Renal cortical epithelial cell (primary cell): Measurements from ENCODE around the gene CDC42SE2. TPM values are rescaled to one million over a fixed set of nuclear protein-coding genes. Genes with fewer than 3 reads are reported as not detected.
A peak's percentile ranks its signal among the peaks of the same experiment; 100 is the strongest.

ENCODE experiments used
- DNase-seq: peaks from one replicate; pipeline ENCODE4 v3.0.0-alpha.2; 2011; ENCODE audit warnings: low read depth
- total RNA-seq: library from RNA; depleted of rRNA; stranded (reverse); fragments of >200 nt; gene quantifications from 2 replicates; pipeline ENCODE4 v1.2.3, GENCODE V29; 2014

CDC42SE2 gene, protein sequence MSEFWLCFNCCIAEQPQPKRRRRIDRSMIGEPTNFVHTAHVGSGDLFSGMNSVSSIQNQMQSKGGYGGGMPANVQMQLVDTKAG
- total RNA-seq: 77.3 and 79.4 TPM in 2 replicates

DNA sequence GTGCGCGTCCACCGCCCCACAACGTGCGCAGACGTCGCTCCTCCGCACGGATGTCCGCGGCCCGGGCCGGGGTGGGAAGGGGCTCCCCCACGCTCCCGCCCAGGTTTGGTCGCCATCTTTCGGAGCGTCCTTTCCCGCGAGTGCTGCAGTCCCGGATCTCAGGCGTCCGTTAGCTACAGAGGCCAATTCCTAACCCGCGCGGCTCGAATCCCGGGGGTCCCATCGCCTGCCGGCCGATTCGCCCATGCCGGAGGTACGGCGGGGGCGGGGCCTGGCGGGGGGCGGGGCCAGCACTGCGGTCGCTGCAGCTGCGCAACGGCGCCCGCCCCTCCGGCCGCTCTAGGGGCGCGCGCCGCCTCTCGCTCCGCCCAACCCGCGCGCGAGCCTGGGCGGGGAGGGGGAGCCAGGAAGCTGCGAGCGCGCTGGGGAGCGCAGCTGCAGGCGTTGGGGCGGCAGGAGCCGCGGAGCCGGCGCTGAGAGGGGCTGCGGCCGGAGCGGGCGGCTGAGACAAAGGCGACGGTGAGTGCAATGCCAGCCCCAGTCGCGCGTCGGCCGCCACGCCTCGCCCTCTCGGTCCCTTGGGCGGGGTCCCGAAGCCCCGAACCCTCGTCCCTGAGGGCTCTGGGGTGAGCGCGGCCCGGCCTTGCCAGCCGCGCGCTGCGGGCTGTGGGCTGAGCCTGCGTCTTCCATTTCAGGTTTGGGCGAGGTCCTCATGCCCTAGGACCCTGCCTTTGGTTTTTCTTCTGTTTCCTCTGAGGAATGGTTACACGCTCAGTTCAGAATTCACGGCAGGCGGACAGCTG, at the start of gene CDC42SE2:
Gene CDC42SE2, plus strand, starts transcription at position 406 of the 803 bp plus-strand sequence. CDS start 95,441 bp downstream, outside the sequence.
- peak; percentile 40 for DNase-seq

DNA sequence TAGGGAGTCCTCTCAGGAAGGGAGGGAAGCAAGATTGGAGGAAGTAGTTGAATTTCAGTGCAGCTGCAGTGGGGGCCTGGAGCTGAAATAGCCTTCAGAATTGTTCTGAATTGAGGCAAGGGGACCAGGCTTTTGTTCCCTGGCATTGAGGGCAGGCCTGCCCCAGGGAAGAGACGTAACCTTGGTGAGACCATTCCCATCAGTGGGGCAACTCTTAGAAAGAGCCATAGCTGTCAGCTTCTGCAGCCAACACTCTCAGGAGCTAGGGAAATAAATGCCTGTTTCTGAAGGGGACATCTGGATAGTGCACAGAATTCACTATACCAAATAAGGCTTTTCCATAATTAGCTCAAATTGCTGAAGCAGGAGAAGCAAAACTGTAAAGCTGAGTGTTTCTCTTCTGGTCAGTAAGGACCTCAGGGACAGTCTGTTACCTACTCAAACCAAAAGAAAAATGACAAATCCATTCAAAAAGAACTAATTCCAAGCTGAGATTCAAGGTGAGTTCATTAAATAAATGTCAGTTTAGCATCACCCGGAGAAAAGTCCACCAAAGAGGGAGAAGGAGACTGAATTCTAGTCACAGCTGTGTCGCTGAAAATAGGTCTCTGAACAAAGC, 49.1 kb upstream of the CDC42SE2 start:
- no peak for DNase-seq

DNA sequence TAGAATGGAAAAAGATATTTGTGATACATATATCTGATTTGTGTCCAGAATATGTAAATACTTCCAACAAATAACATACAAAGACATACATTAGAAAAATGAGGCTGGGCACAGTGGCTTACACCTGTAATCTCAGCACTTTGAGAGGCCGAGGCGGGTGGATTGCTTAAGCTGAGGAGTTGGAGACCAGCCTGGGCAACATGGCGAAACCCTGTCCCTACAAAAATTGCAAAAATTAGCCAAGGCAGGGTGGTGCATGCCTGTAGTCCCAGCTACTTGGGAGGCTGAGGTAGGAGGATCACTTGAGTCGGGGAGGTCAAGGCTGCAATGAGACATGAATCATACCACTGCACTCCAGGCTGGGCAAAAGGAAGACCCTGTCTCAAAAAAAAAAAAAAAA, 46.1 kb upstream of the CDC42SE2 start:
- DNase-seq: no peak

DNA sequence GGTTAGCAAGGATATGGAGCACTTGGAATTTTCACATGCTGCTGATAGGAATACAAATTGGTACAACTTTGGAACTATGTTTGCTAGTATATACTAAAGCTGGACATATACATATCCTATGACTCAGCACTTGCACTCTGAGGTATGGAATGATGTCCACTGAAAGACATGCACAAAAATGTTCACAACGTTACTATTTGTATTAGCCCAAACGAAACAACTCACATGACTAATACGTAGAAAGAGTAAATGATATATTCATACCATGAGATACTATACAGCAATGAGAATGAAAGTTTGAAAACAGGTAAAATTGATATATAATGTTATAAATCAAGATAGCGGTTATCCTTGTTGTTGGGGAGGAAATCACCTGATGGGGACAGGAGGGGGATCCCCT, 45.5 kb upstream of the CDC42SE2 start:
- DNase-seq: no peak

DNA sequence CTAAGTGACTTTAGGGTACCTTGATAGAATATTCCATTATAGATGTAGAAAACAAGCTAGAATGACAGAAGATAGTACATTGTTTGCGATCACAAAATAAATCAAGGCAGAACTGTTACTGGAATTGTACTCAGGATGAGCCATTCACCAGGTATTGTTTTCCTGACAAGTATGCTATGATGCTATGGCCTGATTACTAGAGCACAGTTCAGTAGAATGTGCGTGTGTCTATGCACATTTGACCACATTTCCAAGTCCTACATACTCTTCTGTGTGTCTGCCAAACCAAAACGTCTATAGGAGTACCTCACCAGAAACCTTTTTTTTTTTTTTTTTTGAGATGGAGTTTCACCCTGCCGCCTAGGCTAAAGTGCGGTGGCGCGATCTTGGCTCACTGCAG, 43.3 kb upstream of the CDC42SE2 start:
- no peak for DNase-seq

DNA sequence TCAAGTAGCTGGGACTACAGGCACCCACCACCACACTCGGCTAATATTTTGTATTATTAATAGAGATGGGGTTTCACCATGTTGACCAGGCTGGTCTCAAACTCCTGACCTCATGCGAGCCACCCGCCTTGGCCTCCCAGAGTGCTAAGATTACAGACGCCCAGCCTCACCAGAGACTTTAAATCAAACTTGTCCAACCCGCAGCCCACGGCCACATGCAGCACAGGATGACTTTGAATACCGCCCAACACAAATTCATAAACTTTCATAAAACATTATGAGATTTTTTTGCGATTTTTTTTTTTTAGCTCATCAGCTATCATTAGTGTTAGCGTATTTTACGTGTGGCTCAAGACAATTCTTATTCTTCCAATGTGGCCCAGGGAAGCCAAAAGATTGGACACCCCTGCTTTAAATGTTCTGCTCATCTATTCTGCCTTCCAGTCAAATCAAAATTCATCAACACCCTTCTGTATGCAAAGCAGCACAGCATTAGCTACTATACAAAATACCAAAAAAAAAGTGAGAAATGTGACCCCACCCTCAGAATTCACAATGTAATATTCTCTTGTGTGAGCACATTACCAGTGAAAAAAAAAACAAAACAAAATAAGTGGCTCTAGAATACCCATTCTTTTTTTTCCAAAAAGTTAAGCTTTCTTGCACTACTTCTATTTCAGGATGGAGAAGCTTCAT, 42.7 kb upstream of the CDC42SE2 start:
- no peak for DNase-seq

DNA sequence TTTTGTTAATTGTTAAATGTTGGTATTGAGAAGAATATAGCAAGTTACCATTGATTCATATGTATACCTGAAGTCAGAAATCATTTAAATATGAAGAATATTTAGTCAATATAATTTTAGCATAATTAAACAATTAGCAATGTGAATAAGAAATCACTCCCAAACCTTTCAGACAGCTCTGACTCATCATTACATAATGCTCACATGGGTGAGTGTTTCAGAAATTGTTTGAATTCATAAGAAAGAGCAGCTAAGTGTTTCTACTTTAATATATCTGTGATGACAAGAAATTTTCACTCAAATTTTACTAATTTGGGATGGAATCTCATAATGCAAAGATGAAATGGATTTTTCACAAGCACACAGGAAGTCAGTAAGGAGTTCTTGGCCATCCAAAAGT, 42.0 kb upstream of the CDC42SE2 start:
- DNase-seq: peak; percentile 33

DNA sequence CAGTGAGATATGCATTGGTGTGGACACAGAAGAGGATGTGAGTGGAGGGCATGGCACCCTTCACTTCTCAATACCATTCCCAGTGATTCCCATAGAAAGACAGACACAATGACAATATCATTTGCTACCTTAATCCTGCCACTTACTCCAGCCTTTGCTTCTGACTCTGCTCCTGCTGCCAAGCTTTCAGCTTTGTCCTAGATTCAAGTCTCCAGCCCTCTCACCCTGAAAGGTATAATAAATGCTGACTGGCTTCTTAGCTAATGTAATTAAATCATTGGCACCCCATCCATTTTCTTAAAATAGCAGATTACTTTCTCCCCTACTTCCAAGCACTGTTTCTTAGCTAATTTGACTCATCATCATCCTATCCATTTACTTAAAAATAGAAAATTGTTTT, 41.1 kb upstream of the CDC42SE2 start:
- no peak for DNase-seq

DNA sequence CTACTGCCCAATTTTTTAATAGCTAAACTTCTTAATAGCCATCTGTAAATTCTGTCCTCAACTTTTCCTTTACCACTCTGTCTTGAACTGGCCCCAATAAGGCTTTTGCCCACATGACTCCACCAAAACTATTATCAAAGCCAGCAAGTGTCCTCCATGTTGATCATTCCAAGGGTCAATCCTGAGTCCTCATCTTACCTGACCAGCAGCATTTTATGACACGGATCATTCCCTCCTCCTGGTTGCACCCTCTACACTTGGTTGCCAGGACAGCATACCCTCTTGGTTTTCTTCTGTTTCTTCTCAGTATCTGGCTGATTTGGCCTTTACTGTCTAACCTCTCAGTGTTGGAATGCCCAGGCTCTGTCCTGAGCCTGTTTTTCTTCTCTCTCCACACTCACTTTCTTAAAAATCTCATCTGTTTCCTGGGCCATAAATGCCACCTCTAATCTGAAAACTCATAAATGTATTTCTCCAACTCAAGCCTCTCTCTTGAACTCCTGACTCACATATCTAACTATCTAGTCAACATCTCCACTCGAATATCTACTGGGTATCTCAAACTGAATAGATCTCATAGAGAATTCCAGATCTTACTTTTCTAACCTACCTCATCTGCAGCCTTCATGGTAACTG, 40.0 kb upstream of the CDC42SE2 start:
- DNase-seq: no peak

DNA sequence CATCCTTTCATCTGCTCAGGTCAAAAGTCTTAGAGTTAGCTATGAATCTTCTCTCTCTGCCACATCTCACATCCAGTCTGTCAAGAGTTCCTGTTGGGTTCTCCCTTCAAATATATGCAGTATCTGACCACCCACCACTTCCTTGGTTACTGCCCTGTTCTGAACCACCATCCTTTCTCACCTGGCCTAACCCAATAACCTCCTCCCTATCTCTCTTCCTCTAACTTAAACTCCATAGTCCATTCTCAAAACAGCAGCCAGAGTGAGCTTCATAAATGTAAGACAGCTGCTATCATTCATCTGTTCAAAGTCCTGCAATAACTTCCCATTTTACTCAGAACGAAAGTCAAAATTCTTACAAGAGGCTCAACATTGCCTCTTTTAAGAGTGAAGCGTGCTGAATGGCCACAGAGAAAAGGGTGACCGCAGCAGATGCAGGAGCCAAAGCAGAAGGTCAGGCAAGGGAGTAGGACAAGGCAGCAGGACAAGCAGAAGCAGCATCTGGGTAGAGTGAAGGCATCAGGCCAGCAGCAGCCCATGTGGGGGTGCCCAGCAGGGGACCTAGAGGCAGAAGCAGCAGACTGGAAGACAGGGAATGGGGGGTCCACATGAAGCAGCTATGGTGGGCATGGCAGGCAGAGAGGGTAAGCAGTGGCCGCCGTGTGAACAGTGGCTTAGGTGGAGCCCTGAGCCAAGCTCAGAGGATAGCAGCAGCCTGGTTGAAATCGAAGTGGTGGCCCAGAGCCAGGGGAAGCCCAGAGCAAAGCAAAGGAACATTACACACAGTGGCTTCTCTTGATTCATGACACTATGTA, 39.3 kb upstream of the CDC42SE2 start:
- DNase-seq: no peak

DNA sequence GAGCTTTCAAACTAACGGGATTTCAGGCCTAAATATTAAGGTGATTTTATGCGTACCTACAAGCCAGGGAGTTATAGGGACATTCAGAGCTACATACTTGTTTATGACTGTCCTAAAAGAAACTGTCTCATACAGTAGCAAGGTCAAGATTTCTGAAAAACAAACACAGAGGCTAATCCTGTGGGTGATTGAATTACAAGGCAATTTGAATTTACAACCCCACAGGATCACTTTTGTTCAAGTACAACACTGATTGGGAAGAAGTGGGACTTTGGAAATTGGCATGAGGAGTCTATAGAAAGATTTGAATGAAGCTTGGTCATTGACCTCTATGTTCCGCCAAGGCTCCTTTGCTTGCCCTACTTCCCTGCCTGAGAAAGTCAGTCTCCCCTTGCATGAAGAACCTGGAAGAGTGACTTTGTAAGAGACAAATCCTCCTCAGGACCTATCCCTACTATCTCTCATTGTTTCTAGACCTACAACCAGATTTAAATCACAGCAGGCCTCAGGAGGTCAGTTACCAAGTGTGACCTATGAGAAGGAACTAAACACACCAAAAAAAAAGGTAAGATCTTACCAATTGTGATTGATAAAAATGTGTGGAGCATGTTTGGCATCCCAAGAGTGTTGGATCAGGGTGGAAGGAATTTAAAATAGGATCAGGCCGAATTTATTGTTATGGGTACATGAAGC, 38.4 kb upstream of the CDC42SE2 start:
- DNase-seq: no peak

DNA sequence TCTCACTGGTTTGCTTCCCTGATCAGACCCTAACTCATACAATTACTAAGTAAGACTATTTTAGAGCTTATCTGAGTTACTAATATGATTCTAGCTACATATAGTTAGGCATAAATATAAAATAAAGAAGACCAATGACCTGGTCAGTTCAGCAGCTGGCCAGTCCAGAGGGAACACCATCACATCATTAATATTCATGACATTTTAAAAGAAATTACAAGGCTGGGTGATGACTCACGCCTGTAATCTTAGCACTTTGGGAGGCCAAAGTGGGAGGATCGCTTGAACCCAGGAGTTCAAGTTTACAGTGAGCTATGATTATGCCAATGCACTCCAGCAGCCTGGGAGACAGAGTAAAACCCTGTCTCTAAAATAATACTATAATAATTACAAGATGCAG, 37.0 kb upstream of the CDC42SE2 start:
- DNase-seq: no peak

DNA sequence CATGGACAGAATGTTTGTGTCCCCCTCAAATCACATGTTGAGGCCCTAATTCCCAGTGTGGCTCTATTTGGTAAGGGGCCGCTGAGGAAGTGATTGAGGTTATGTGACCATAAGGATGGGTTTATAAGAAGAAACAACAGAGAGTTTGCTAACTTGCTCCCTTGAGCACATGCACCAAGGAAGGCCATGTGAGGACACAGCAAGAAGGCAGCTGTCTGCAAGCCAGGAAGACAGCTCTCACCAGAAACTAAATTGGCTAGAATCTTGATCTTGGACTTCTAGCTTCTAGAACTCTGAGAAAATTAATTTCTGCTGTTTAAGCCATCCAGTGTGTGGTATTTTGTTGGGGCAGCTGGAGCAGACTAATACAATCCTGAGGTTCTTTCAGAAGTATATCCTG, 35.2 kb upstream of the CDC42SE2 start:
- DNase-seq: no peak

DNA sequence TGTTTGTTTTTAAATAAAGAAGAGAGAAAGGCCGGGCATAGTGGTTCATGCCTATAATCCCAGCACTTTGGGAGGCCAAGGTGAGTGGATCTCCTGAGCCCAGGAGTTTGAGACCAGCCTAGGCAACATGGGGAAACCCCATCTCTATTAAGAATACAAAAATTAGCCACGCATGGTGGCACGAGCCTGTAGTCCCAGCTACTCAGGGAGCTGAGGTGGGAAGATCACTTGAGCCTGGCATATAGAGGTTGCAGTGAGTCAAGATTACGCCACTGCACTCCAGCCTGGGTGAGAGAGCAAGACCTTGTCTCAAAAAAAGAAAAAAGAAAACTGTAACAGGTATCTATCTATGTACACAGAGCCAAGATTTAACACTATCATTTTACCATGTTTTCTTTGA, 34.2 kb upstream of the CDC42SE2 start:
- DNase-seq: peak; percentile 28

DNA sequence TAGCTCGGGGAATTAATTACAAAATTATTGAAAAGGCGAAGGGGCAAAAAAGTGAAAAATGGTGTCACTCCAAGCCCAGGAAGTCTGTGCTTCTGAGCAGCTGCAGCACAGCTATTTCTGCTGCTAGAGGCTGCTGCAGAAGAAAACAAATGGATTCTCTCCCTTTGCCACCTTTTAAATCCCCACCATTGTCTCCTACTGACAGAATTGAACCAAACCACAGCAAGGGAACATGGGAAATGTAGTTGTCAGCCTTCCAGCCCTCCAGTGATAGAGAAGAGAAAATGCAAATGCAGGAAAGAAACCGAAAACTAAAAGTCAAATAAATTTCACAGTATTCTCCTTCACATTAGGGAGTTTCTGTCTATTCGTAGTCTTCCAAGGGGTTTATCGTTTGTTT, 33.4 kb upstream of the CDC42SE2 start:
- DNase-seq: no peak

DNA sequence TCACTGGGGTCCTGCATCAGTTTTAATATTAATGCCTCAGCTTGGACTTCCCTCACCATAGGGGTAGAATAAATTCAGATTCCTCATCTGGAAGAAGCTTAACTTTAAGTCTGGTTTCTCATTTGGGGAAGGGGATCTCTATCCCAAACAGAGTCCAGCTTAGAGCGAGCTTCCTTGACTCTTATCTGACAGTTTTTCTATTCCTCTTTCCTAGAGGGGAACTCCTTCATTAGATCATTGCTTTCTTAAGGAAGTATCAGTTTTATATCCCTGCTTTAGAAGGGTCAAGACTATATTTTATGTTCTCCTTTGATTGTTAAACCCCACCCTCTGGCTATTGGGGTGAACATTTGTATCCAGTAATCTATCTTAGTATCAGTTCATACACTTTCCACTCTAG, 24.2 kb upstream of the CDC42SE2 start:
- no peak for DNase-seq

DNA sequence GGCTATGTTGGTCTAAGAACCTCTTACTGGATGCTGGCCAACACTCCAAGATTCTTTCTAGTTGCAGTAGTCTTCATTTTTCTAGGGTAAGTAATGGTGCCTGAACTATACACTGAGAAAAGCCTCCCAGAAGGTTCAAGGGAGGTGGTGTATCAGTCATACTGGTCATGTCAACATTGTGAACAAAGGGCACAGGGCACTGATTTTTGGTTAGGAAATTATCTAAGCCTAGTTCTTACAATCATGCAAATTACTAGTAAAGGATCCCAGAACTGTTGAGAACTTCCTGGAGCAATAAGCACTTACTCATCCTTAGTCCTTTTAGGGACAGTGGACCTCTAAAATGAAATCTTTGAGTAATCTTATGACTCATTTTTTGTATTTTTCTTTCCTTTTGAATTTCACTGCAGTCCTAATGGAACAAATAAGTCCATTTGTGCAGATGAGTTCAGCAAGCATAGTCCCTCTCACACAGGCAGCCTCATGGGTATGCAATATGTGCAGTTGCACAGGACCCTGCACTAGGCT, 21.1 kb upstream of the CDC42SE2 start:
- DNase-seq: peak; percentile 89

DNA sequence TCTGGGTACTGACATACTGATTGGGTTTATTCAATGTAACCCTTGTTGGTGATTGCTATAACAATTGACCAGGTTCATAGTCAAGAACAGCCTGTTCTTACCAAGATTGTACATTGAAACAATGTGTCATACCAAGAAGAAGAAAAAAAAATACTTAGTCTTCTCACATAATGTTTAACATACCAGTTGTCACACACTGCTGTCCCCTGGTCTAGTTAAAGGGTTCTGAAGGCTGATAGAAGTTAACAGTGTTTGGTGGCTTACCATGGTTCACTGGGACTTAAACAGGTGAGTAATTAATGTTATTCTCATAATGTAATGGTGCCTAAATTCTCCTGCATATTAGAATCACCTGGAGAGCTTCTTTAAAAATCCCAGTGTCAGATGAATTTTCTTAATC, 18.5 kb upstream of the CDC42SE2 start:
- peak; percentile 54 for DNase-seq

DNA sequence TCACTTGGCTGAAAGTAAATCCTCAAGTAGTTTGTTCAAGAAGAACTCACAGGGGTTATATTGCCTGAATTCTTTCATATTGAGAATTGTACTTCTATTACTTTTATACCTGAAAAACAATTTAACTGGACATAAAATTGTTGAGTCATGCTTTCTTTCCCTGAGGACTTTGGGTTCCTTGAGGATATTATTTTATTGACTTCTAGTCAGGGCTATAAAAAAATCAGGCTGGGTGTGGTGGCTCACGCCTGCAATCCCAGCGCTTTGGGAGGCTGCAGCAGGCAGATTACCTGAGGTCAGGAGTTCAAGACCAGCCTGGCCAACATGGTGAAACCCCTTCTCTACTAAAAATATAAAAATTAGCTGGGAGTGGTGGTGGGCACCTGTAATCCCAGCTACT, 17.9 kb upstream of the CDC42SE2 start:
- DNase-seq: peak; percentile 27

DNA sequence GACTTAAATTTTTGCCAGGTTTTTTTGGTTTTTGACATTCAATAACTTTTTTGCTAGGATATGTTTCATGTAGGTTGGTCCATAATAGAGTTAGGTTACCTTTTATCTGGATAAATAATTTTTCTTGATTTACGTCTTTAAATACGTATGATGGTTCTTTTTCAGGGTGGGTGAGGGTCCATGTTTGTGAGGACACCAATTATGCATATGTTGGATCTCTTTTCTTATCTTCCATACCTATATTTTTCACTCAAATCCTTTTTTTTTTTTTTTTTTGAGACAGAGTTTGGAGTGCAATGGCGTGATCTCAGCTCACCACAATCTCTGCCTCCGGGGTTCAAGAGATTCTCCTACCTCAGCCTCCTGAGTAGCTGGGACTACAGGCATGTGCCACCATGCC, 17.3 kb upstream of the CDC42SE2 start:
- no peak for DNase-seq
